Measurements from ENCODE around the gene ARID1B.

The ARID1B gene

DNA sequence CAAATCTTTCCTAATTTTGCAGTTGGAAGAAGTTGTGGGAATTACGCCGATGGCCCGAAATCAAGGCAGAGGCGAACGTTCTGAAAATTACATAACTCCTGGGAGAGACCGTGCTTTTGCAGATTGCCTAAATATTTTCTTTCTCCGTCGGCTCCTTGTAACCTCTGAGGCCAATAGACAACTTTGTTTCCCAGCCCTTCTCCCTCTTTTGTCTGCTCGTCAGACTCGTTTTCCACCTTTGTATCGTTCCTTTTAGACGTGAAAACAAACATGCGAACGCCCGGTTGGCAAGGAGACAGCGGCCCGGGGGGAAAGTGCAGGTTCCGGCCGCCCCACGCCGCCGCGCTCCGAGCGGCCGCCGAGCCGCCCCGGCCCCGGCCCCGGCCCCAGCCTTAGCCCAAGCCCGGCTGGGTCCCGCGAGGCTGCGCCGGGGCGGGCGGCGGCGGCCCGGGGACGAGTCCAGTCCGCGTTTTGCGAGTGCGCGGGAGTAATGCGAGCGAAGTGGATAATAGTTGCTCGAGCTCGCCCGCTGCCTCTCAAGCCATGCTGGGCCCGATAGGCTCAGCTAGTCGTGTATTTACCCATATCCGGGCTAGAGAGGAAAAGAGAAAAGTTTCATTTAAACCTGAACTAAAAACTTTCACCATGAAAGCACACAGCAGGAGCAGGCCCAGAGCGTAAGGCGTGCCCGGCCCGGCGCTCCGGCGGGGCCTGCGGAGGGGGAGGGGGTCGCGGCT lies at the start of gene ARID1B:
Gene ARID1B, plus strand, starts transcription at position 539 of the 737 bp plus-strand sequence. CDS start 303 bp downstream, outside the sequence.
- peak; percentile 65 for DNase-seq (ENCODE audit: low spot score)

DNA sequence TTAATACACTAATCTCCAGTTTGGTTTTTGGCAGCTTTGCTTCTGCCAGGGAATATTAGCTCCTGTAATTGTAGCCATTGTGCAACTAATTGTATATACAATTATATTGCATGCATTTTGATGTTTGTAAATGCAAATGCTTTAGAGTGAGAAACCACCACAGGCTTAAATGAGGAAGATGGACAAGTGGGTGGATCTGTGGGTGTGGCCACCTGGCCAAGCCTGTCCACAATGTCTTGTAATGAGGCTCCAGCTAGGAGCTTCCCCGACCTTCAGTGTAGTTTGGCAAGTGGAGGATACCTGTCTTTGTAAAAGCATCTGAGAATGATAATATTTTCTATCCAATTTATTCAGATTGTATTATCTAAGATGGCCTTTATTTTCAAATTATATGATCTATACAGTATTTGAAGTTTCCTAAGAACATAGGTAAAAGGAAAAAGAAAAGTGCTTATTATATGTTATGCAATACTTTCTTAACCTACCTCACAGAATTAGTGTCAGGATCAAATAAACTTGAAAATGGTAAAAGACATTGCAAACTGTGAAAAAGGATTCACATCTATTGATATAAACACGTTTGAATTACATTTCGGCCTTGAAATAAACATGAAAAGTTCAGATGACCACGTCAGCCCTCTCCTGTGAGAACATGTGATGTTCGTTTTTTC lies 49.3 kb upstream of the ARID1B start:
- DNase-seq (ENCODE audit: low spot score), result no peak

DNA sequence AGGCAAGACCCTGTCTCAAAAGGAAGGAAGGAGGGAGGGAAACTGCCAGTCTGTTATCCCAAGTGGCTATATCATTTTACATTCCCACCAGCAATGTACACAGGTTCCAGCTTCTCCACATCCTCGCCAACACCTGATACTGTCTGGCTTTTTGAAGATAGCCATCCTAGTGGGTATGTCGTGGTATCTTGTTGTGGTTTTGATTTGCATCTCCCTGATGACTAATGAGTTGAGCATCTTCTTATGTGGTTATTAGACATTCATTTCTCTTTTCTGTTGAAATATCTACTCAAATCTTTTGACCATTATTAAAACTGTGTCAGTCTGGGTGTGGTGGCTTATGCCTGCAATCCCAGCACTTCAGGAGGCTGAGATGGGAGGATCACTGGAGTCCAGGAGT lies 47.9 kb upstream of the ARID1B start:
- DNase-seq (ENCODE audit: low spot score), result no peak

DNA sequence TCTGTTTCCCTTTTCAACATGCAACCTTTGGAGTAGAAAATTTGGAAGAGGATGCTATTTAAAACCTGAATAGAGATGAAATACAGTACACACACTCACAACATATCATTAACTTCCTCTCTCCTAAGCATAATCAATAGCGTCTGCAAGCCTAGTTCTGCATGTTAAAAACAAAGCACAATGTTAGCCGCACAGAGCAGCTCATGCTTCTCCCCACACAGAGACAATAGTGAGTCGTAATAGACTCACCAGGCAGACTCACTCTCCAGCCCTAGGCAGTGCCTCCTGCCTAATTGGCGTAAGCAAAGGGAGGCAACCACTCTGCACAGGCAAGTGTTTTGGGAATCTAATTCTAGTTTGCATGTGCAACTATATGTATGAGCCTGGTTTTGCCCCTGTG lies 45.8 kb upstream of the ARID1B start:
- DNase-seq (ENCODE audit: low spot score), result peak; percentile 65

DNA sequence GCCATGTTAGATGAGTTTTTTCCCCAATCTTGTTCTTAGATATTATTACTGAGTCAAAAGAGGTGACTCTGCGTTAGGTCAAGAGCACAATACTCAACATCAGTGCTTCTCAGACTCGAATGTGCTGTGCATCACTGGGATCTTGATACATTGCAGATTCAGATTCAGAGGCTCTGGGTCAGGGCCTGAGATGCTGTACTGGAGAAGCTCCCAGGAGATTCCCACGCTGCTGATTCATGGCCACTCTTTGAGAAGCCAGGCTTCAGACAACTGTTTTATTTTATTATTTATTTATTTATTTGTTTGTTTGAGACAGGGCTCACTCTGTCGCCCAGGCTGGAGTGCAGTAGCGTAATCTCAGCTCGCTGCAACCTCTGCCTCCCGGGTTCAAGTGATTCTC lies 41.4 kb upstream of the ARID1B start:
- DNase-seq (ENCODE audit: low spot score), result no peak

DNA sequence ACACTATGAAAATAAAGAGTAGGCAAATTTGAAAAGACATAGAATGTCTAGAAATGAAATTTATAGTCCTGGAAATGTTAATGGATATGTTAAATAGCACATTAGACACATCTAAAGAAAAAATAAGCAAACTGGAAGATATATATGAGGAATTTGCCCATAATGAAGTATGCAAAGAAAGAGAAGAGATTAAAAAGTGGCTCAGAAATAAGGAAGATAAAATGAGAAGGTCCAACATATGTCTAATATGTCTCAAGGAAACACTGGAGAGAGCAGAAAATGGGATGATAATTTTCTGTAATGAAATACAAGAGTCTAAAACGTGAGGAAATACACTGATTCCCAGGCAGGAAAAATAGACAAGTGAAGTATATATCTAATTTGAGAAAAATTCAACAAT lies 36.6 kb upstream of the ARID1B start:
- DNase-seq (ENCODE audit: low spot score), result no peak

DNA sequence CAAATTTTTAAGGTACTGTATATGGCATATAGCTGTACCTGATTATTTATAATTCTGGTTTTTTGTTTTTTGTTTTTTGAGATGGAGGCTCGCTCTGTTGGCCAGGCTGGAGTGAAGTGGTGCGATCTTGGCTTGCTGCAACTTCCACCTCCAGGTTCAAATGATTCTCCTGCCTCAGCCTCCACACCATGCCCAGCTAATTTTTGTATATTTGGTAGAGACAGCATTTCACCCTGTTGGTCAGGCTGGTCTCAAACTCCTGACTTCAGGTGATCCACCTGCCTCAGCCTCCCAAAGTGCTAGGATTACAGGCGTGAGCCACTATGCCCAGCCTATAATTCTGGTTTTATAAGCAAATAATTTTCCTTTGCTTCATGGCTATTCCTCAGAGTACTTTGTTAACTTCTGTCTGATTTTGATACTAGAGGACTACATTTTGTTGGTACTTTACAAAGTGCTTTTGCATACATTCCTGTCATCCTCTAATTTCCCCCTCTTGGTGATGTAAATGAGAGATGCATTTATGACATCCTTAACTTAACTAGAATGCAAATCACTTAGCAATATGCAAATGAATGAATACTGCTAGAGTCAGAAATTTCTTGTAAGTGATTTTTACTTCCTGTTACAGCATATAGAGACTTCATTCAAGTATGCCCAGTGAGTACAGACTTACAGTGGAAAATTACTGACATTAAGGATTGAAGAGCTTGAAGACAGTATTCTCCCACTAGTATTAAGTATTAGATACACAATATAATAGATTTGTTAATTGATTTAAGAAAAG lies 35.7 kb upstream of the ARID1B start:
- DNase-seq (ENCODE audit: low spot score), result no peak

DNA sequence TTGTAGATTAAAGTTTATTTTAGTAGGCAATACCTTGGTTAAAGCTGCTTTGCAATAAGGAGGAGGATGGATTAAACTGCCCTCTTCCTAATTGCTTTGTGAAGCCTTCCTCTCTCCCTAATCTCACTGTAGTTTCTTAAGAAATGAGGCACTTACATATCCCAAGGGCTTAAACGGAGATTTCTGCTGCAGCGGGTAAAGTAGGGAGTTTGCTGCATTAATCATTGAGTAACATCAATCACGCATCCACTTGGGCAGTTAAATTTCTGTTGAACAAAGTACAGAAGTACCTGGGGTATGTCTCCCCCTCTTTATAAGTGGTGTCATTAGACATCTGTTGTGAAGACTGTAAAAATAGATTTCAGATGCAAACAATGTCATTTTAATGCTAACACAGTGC lies 29.5 kb upstream of the ARID1B start:
- no peak for DNase-seq (ENCODE audit: low spot score)

DNA sequence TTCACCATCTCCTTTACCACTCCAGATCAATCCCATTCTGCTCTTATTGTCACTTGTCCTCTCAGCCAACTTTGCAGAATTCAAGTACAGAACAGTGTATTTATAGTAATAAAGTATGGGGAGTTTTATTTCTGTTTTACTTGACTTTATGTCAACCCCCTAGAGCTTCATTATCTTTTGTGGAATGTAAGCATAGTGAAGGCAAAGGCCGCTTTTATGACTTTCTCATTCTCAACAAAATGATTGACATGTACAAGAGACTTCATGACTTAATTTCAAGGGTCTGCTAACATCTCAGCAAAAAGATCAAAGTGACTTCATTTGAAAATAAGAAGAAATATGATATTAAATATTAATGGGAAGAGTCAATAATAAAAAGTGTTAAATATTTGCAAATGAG lies 28.7 kb upstream of the ARID1B start:
- DNase-seq (ENCODE audit: low spot score), result no peak

DNA sequence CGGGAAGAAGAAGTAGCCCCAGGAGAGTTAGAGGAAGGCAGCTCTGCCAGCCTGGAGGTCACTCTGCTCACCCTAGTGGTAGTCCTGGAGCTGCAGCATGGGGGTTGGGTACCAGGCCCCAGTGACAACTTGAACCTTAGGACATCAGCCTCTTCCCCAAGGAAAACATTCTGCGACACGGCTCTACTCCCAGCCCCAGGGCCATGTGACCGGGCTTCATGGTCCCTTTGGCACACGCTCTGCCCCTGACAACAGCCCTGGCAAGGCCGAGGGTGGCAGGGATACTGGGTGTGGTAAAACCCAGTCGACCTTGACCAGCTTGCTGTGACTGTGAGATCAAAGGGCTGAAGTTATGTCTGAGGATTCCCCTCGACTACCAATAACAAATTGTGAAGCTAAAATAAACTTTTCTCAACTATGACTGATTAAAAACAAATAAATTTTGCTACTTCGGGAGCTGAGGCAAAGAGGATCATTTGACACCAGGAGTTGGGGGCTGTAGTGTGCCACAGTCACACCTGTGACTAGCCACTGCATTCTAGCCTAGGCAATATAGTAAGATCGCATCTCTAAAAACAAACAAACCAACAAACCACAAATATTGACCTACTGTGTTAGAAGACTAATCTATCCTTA lies 24.4 kb upstream of the ARID1B start:
- no peak for DNase-seq (ENCODE audit: low spot score)

DNA sequence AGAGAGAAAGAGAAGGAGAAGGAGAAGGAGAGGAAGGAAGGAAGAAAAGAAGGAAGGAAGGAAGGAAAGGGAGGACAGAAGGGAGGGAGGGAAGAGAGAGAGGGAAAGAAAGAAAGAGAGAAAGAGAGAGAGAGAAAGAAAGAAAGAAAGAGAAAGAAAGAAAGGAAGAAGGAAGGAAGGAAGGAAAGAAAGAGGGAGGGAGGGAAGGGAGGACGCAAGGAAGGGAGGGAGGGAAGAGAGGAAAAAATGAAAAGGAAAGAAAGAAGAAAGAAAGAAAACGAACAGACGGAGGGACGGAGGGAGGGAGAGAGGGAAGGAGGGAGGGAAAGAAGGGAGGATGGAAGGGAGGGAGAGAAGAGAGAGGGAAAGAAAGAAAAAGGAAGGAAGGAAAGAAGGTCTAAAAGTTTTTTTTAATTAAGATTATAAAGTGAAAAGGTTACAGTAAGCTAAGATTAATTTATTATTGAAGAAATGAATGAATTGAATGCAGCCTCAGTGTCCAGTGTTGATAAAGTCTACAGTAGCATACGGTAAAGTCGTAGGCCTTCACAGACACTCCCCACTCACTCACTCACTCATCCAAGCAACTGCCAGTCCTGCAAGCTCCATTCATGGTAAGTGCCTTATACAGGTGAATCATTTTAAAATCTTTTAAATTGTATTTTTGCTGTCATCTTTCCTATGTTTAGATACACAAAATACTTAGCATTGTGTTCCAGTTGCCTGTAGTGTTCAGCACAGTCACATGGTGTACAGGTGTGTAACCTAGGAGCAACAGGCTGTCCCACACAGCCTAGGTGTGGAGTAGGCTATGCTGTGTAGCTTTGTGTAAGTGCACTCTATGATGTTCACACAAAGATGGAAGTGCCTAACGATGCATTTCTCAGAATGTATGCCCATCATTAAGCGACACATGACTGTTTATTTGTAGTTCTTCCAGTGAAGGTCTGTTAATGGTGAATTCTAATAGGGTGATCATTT lies 20.3 kb upstream of the ARID1B start:
- DNase-seq (ENCODE audit: low spot score), result no peak

DNA sequence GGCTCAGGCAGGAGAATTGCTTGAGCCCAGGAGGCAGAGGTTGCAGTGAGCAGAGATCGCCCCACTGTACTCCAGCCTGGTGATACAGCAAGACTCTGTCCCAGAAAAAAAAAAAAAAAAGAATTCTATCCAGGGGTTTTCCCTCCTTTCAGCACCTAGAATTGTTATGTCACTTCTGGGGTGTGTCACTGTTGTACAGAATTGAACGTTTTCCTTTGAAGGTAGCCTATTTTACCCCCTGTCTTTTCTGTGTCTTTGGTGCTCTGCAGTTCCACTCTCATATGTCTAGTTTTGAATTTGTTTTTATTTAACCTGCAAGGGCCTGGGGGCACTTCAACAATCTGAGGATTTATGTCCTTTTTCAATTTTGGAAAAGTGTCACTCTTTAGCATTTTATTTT lies 19.3 kb upstream of the ARID1B start:
- DNase-seq (ENCODE audit: low spot score), result no peak

DNA sequence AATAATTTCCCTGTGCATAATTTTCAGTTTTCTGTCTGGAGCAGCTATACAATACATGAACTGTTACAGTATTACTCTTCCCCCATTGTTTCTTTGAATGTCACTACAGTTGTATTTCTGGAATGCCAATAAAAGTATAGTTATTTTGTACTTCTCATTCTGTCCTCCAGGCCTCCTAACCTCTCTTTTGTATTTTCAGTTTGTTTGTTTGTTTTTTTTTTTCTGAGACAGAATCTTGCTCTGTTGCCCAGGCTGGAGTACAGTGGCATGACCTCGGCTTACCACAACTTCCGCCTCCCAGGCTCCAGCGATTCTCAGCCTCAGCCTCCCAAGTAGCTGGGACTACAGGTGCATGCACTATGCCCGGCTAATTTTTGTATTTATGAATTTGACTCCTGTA lies 16.8 kb upstream of the ARID1B start:
- DNase-seq (ENCODE audit: low spot score), result no peak

DNA sequence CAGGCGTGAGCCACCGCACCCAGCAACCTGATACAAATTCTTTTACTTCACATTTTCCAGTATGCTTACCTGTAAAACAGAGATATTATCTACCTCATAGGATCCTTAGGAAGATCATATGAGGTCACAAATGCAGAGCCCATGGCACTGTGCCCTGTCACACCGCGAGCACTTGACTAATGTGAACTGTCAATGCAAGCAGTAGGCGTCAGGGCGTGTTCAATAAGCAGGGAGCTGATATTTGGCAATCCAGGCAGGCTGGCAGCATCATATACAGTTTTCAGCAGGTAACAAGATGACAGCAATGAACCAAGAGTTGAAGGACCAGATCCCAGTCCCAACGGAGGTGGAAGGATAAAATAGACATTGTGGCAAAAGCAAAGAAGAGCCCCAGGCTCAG lies 14.6 kb upstream of the ARID1B start:
- DNase-seq (ENCODE audit: low spot score), result no peak

DNA sequence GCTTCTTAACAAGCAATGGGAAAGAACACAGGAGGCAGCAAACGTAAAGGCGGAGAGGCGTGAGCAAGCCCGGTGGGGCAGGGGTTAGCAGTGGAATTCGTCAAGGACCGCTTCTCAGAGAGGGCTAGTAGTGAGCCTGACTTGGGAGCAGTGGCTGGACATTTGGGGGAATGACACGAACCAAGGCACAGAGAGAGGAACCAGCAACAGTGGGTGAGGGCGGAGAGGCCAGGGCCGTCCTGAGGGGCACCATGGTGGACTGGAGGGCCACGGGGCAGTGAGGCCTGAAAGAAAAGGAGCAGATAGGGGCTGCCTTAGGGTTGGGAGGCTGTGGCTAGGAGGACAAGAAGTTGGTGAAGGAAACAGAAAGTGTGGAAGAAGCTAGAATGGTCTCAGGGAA lies 12.1 kb upstream of the ARID1B start:
- no peak for DNase-seq (ENCODE audit: low spot score)

DNA sequence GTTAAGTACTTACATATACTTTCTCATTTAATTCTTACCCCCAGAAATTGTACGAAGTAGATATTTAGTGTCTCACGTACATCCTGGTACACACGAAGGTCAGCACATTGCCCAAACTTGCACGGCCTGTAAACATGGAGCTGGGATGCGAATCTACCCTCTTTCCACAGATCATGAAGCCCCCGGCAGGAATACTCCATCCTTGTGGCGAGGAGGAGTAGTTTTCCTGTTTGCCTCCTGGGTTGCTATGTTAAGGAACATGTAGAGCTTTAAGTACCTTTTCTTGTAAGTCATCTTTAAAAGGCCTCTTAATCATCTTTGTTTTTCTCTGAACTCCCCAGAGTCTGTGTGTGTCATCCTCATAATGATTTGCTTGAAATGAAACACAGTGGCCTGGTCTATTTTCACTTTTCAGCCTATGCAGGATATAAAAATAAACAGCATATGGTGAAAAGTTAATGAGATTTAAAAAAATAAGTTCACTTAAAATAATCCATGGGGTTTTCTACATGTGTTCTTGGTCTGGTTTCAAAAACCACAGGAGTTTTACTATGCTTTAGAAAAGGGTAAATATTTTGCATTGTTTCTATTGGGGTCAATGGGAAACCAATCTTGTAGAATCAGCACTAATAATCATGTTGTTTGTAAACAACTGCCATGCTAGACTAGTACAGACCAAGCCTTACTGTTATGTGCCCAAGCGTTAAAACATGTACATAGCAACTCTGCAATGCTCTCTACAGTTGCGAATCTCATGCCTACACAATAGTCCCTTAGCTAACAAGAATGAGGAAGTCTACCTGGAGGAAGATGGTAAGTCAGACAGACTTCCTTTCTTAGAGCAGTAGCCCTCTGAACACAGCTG lies 9.3 kb upstream of the ARID1B start:
- no peak for DNase-seq (ENCODE audit: low spot score)

DNA sequence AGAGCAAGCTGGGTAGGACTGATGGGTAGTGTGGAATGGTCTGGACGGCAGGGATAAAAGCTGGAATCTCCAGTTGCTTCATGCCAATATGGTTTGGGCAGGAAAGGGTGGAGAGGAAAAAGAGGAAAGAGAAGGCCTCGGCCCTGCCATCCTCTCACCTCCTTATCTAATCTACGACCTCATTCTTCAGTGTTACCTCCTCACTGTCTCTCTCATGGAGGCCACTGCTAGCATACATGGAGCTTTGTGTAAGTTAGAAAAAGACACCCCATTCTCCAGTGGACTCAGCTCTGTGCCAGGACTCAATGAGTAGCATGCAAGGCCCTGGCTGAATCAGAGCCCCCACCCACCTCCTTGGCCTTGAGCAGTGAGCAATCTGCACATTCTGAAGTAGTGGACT lies 6.1 kb upstream of the ARID1B start:
- no peak for DNase-seq (ENCODE audit: low spot score)

DNA sequence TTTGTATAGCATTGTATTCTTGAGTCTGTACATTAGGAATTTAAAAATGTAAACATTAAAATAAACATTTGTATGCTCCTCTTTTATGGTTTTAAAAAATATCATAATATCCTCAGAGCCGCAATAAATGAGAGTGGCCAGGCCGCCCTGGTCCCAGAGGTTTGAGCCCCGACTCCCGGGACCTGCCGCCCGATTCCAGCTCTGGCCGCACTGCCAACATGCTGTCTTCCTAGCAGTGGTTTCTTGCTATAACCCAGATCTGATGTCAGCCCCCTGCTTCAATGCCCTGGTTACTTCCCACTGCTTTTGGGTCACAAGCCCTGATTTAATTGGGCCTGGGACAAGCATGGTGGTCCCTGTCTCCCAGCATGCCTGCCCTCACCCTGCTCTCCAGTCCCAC lies 5.4 kb upstream of the ARID1B start:
- DNase-seq (ENCODE audit: low spot score), result no peak

DNA sequence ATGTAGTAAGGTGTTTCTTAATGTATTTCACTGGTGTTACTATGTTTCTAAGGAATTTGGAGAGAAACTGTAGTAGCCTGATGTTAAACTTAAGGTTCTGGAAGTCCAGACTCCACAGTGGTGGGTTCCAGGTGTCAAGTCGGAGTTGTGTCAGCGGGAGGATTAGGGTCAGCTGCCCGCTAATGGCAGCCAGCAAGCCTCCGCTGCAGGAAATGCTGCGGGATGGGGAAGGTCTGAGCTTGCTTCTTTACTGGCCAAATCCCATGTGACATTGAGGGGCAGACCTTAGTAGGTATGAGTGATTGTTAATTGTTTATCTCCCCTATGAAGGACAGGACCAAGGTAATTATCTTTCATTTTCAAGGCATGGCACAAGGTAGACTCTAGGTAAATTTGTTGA lies 3.7 kb upstream of the ARID1B start:
- DNase-seq (ENCODE audit: low spot score), result no peak
